NT2/D1 (cell line): ENCODE results near the gene AFDN.

Experiments used
- YY1 ChIP-seq: IDR thresholded peaks from 2 replicates; pipeline ENCODE4 v1.6.1; 2011; ENCODE audit not compliant: insufficient read length, insufficient read depth
- ZNF274 ChIP-seq: IDR thresholded peaks from 2 replicates; pipeline ENCODE4 v1.6.1; 2011; ENCODE audit warnings: mild to moderate bottlenecking, low read depth, low read length

GRCh38 chr6:168000198-168001028, 173.7 kb downstream of the AFDN start:
- TF ChIP-seq YY1 = no peak
- TF ChIP-seq ZNF274 = no peak
